Measurements from ENCODE around the gene BMPR1A. TPM values are rescaled to one million over a fixed set of nuclear protein-coding genes. Genes with fewer than 3 reads are reported as not detected.

The BMPR1A gene
- total and polyA plus RNA-seq, 2 experiments from 2014 or later, result 14.2 to 82.5 TPM

- no peaks in the 10 kb centered on the region for H3F3A ChIP-seq (replicated peaks; ENCODE audit: low read depth)
- H2AFZ ChIP-seq, result no peak overlapping the region
- no peak overlapping the region for H3K4me2 ChIP-seq
- peaks cover 100% of the 10 kb centered on the region for H3K79me2 ChIP-seq (replicated peaks; ENCODE audit: insufficient read depth)
- Mint-ChIP-seq H3K4me1 (peaks cover 64% of the 10 kb centered on the region), H3K27me3 (ENCODE audit: insufficient read depth, low read depth, poor library complexity) (peaks cover under 1% of the 10 kb centered on the region), H3K4me3 (no peak overlapping the region), H3K27ac (no peak overlapping the region), H3K9me3 (no peaks in the 10 kb centered on the region), H3K36me3 (ENCODE audit: low read depth) (peaks cover 9% of the 10 kb centered on the region; the same call in 2 of the 3 replicates)
- no peaks in the 10 kb centered on the region for H3K36me3 ChIP-seq (ENCODE audit: insufficient read depth)
- H3K27ac ChIP-seq (ENCODE audit: low read depth), result no peak overlapping the region; the same call in 1 of the 2 replicates
- no peak for TF ChIP-seq POLR2AphosphoS5 (IDR thresholded peaks at IDR 0.05; ENCODE audit: low read depth)
- TF ChIP-seq EZH2 (IDR thresholded peaks at IDR 0.05; ENCODE audit: low read depth, unreplicated experiment), result no peak
- no peak for TF ChIP-seq ZNF331 (CRISPR knock-in tag; IDR thresholded peaks at IDR 0.05; ENCODE audit: low read depth)
- no peak for TF ChIP-seq EZH2phosphoT487 (IDR thresholded peaks at IDR 0.05; ENCODE audit: unreplicated experiment)
- peaks cover 71% of the 10 kb centered on the region for H3K4me1 ChIP-seq (ENCODE audit: insufficient read depth)
- no peak overlapping the region for H3K4me3 ChIP-seq
- H4K20me1 ChIP-seq (replicated peaks; ENCODE audit: insufficient read depth), result peaks cover 37% of the 10 kb centered on the region
- no peaks in the 10 kb centered on the region for H3K9me2 ChIP-seq (ENCODE audit: insufficient read depth)
- ATAC-seq (no peak), DNase-seq (ENCODE audit: low spot score) (no peak)
- no peaks in the 10 kb centered on the region for H3K27me3 ChIP-seq (ENCODE audit: insufficient read depth)
Observed at GRCh38 chr10:86819567-86819966, 63.1 kb downstream of the BMPR1A start.

DNA sequence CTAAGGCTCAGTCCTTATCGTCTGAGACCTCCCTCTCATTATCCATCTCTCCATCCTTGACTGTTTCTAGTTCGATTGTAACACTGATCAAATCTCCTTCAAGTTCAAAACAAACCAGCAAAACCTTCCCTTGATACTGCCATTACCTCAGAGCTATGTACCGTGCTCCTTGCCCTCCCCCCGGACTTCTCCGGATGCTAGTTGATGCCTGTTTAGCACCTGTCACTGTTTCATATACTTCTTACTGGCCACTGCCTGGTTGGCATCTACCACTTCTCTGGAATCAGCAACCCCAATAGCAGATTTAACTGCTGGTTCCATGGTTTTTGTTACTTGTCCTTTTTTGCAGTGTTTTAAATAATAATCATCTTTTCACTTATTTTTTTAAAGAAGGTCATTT, 64.1 kb downstream of the BMPR1A start:
- Histone ChIP-seq H3F3A (replicated peaks; ENCODE audit: low read depth) (no peaks in the 10 kb centered on the region), H2AFZ (no peak overlapping the region), H3K27me3 (ENCODE audit: insufficient read depth) (no peaks in the 10 kb centered on the region), H3K27ac (ENCODE audit: low read depth) (0 out of 2 replicates have a peak overlapping the region, but pooled peaks have one; percentile 39), H3K9me2 (ENCODE audit: insufficient read depth) (no peaks in the 10 kb centered on the region), H3K4me2 (no peak overlapping the region), H3K36me3 (ENCODE audit: insufficient read depth) (no peaks in the 10 kb centered on the region), H3K79me2 (replicated peaks; ENCODE audit: insufficient read depth) (peaks cover 100% of the 10 kb centered on the region), H3K4me3 (no peak overlapping the region), H4K20me1 (replicated peaks; ENCODE audit: insufficient read depth) (peaks cover 29% of the 10 kb centered on the region), H3K4me1 (ENCODE audit: insufficient read depth) (peaks cover 63% of the 10 kb centered on the region)
- ATAC-seq, result no peak
- DNase-seq (ENCODE audit: low spot score), result no peak
- Mint-ChIP-seq H3K4me3 (no peak overlapping the region), H3K9me3 (no peaks in the 10 kb centered on the region), H3K4me1 (peaks cover 56% of the 10 kb centered on the region), H3K36me3 (ENCODE audit: low read depth) (peaks cover 9% of the 10 kb centered on the region; the same call in 2 of the 3 replicates), H3K27ac (no peak overlapping the region), H3K27me3 (ENCODE audit: insufficient read depth, low read depth, poor library complexity) (no peaks in the 10 kb centered on the region)
- TF ChIP-seq ZNF114 (CRISPR knock-in tag; IDR thresholded peaks at IDR 0.05) (no peak), STAT1 (IDR thresholded peaks at IDR 0.05; ENCODE audit: unreplicated experiment) (no peak), EZH2 (IDR thresholded peaks at IDR 0.05; ENCODE audit: low read depth, unreplicated experiment) (no peak), EZH2phosphoT487 (IDR thresholded peaks at IDR 0.05; ENCODE audit: unreplicated experiment) (no peak), JUNB (IDR thresholded peaks at IDR 0.05; ENCODE audit: unreplicated experiment) (no peak), CTCF (conservative IDR thresholded peaks at IDR 0.05; ENCODE audit: low read depth in 2 of 2) (no peak), REST (IDR thresholded peaks at IDR 0.05; ENCODE audit: unreplicated experiment) (no peak), ZNF462 (CRISPR knock-in tag; IDR thresholded peaks at IDR 0.05) (no peak), ZNF331 (CRISPR knock-in tag; IDR thresholded peaks at IDR 0.05; ENCODE audit: low read depth) (no peak), CREB1 (CRISPR knock-in tag; IDR thresholded peaks at IDR 0.05; ENCODE audit: low read depth) (no peak)
